Measurements from ENCODE around the gene AP1G2.
"Not testable (repeated sequence)": the region's sequence is repeated elsewhere in the genome, so short reads cannot be mapped to it uniquely, and the experiment has no call there.

Gene AP1G2

GRCh38 chr14:23612802-23613201 lies 45.2 kb upstream of the AP1G2 start:
- no peak for DNase-seq (ENCODE audit: low spot score)
- Histone ChIP-seq H3K4me3 (ENCODE audit: severe bottlenecking) (no peak overlapping the region), H3K36me3 (ENCODE audit: low read depth) (no peaks in the 10 kb centered on the region), H3K9me3 (ENCODE audit: severe bottlenecking) (no peaks in the 10 kb centered on the region), H3K27me3 (ENCODE audit: insufficient read depth, poor library complexity, severe bottlenecking) (peaks cover 34% of the 10 kb centered on the region), H3K4me1 (ENCODE audit: insufficient read depth, poor library complexity, severe bottlenecking) (no peaks in the 10 kb centered on the region), H3K27ac (ENCODE audit: poor library complexity, severe bottlenecking) (no peak overlapping the region)
- no peak for ATAC-seq (ENCODE audit: low read depth)
- no peak for TF ChIP-seq CTCF (IDR thresholded peaks at IDR 0.05; ENCODE audit: poor library complexity, severe bottlenecking)

GRCh38 chr14:23612354-23612732 lies 44.8 kb upstream of the AP1G2 start:
- no peak for DNase-seq (ENCODE audit: low spot score)
- no peaks in the 10 kb centered on the region for H3K4me1 ChIP-seq (ENCODE audit: insufficient read depth, poor library complexity, severe bottlenecking)
- H3K27me3 ChIP-seq (ENCODE audit: insufficient read depth, poor library complexity, severe bottlenecking) = peaks cover 35% of the 10 kb centered on the region

GRCh38 chr14:23610815-23611289 lies 43.3 kb upstream of the AP1G2 start:
- no peaks in the 10 kb centered on the region for H3K36me3 ChIP-seq (ENCODE audit: low read depth)
- H3K9me3 ChIP-seq (ENCODE audit: severe bottlenecking) = no peaks in the 10 kb centered on the region
- peaks cover 36% of the 10 kb centered on the region for H3K27me3 ChIP-seq (ENCODE audit: insufficient read depth, poor library complexity, severe bottlenecking)
- H3K4me3 ChIP-seq (ENCODE audit: severe bottlenecking) = no peak overlapping the region
- ATAC-seq (ENCODE audit: low read depth) (no peak), DNase-seq (ENCODE audit: low spot score) (no peak)
- no peak for TF ChIP-seq CTCF (IDR thresholded peaks at IDR 0.05; ENCODE audit: poor library complexity, severe bottlenecking)
- H3K4me1 ChIP-seq (ENCODE audit: insufficient read depth, poor library complexity, severe bottlenecking) = no peaks in the 10 kb centered on the region
- H3K27ac ChIP-seq (ENCODE audit: poor library complexity, severe bottlenecking) = no peak overlapping the region

More at GRCh38 chr14:23612354-23612732, 44.8 kb upstream of the AP1G2 start:
- H3K4me3 ChIP-seq (ENCODE audit: severe bottlenecking) = no peak overlapping the region
- no peaks in the 10 kb centered on the region for H3K36me3 ChIP-seq (ENCODE audit: low read depth)
- no peak; the same call in 2 of the 3 replicates for ATAC-seq (ENCODE audit: low read depth)
- no peak overlapping the region for H3K27ac ChIP-seq (ENCODE audit: poor library complexity, severe bottlenecking)
- H3K9me3 ChIP-seq (ENCODE audit: severe bottlenecking) = no peaks in the 10 kb centered on the region
- TF ChIP-seq CTCF (IDR thresholded peaks at IDR 0.05; ENCODE audit: poor library complexity, severe bottlenecking) = no peak

DNA sequence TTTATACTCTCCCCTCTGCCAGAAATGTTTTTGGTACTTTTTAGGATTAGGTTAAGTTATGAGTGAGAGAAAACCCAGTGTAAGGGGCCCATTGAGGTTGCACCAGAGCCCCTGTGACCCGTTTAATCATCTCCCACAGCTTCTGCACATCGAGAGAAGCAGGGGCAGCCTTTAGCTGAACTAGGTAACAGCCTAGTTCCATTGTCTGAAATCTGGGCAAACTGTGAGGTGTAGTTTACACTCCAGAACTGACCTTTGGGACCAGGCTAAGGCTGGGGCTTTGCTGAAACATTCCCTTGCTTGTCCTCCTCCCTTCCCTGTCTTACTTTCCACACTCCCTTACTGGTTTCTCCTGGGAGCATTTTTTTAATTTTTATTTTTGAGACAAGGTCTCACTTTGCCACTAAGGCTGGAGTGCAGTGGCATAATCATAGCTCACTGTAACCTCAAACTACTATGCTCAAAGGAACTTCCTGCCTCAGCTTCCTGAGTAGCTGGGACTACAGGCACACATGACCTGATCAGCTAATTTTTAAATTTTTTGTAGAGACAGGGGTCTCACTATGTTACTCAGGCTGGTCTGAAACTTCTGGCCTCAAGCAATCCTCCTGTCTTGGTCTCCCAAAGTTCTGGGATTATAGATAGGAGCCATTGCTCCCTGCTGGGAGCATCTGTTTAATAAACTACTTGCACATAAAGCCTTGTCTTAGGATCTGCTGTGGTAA lies 42.7 kb upstream of the AP1G2 start:
- ATAC-seq (ENCODE audit: low read depth) (no peak), DNase-seq (ENCODE audit: low spot score) (no peak)
- Histone ChIP-seq H3K36me3 (ENCODE audit: low read depth) (no peaks in the 10 kb centered on the region), H3K4me3 (ENCODE audit: severe bottlenecking) (no peak overlapping the region), H3K4me1 (ENCODE audit: insufficient read depth, poor library complexity, severe bottlenecking) (no peaks in the 10 kb centered on the region), H3K27me3 (ENCODE audit: insufficient read depth, poor library complexity, severe bottlenecking) (peaks cover 36% of the 10 kb centered on the region), H3K27ac (ENCODE audit: poor library complexity, severe bottlenecking) (no peak overlapping the region), H3K9me3 (ENCODE audit: severe bottlenecking) (no peaks in the 10 kb centered on the region)
- TF ChIP-seq CTCF (IDR thresholded peaks at IDR 0.05; ENCODE audit: poor library complexity, severe bottlenecking) = no peak

DNA sequence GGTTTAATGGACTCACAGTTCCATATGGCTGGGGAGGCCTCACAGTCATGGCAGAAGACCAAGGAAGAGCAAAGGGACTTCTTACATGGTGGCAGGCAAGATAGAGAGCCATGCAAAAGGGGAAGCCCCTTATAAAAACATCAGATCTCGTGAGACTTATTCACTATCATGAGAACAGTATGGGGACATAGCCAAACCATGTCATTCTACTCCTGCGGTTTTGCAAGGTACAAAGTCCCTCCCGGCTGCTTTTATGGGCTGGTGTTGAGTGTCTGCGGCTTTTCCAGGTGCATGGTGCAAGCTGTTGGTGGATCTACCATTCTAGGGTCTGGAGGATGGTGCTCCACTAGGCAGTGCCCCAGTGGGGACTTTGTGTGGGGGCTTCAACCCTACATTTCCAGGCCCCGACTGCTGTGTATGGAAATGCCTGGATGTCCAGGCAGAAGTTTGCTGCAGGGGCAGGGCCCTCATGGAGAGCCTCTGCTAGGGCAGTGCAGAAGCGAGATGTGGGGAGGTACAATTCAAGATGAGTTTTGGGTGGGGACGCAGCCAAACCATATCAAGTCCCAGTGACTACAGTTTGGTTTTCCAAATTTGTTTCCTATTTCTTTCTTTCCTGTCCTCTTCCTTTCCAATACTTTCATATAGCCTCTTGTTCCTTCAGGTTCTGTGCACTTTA lies 42.0 kb upstream of the AP1G2 start:
- H3K27me3 ChIP-seq (ENCODE audit: insufficient read depth, poor library complexity, severe bottlenecking) = peaks cover 36% of the 10 kb centered on the region
- ATAC-seq (ENCODE audit: low read depth); H3K27ac ChIP-seq (ENCODE audit: poor library complexity, severe bottlenecking); H3K4me3 ChIP-seq (ENCODE audit: severe bottlenecking); H3K4me1 ChIP-seq (ENCODE audit: insufficient read depth, poor library complexity, severe bottlenecking); DNase-seq (ENCODE audit: low spot score); H3K9me3 ChIP-seq (ENCODE audit: severe bottlenecking); H3K36me3 ChIP-seq (ENCODE audit: low read depth): not testable (repeated sequence)
